ENCODE measurements around the gene CHTF8.

DNA sequence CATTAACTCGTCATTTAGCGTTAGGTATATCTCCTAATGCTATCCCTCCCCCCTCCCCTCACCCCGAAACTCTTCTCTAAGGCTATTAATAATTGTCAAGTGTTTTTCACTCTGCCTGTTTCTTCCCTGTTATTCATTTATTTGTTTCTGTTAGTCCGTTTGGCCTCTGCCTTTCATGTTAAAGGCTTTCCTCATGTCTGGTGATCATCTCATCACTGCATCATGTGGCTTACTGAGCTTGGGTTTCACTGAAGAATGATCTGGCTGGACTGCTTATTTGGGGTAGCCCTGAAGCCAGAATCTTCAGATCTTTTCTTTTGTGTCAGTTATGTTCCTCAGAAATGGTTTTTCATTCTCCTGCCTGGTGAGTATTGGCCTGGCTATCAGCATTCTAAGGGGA is 9.5 kb upstream of the CHTF8 start:
- TF ChIP-seq CTCF (IDR thresholded peaks at IDR 0.05) (no peak), POLR2AphosphoS5 (IDR thresholded peaks at IDR 0.05) (no peak), POLR2A (IDR thresholded peaks at IDR 0.05; ENCODE audit: low read depth) (no peak)
